Transverse colon (tissue), 4 donors: ENCODE measurements around the gene LIN37. TPM values are rescaled to one million over a fixed set of nuclear protein-coding genes. Genes with fewer than 3 reads are reported as not detected.

Experiments
- DNase-seq: peaks from one replicate; pipeline ENCODE4 v3.0.0-alpha.2; 2019
- H3K27ac ChIP-seq, 4 donors: fragments of 200-600 bp; sonication (generic); 2 replicates each; pipeline ENCODE4 v1.5.1; 2016 to 2018; ENCODE audit warnings: inconsistent platforms in 4 of 4
- H3K27me3 ChIP-seq: fragments of 200-600 bp; sonication (generic); 2 replicates; pipeline ENCODE4 v1.5.1; 2017; ENCODE audit warnings: inconsistent platforms
- H3K36me3 ChIP-seq, 4 donors: fragments of 200-600 bp; sonication (generic); 2 replicates each; pipeline ENCODE4 v1.5.1; 2017 to 2019; ENCODE audit warnings: inconsistent platforms in 4 of 4
- H3K4me1 ChIP-seq, 4 donors: fragments of 200-600 bp; sonication (generic); 2 replicates each; pipeline ENCODE4 v1.5.1; 2017 to 2020; ENCODE audit warnings: inconsistent platforms in 4 of 4
- H3K4me3 ChIP-seq, 4 donors: fragments of 200-600 bp; sonication (generic); 1 replicate in 1 of 4; 2 replicates in 3 of 4; pipeline versions ENCODE4 v1.5.1 to v1.6.1; 2017 to 2019; ENCODE audit warnings: inconsistent platforms in 4 of 4
- H3K9me3 ChIP-seq, 2 donors: fragments of 200-600 bp; sonication (generic); 2 replicates each; pipeline ENCODE4 v1.5.1; 2017 to 2019; ENCODE audit warnings: inconsistent platforms in 2 of 2
- EP300 ChIP-seq: sonication (generic); formaldehyde crosslinking; IDR thresholded peaks from one replicate; pipeline ENCODE4 v1.6.1; 2017; ENCODE audit warnings: antibody characterized with exemption, low read depth
- POLR2A ChIP-seq: fragments of 450-650 bp; IDR thresholded peaks from one replicate; pipeline ENCODE4 v1.6.1; 2016; ENCODE audit warnings: antibody characterized with exemption, mild to moderate bottlenecking, moderate library complexity
- POLR2AphosphoS5 ChIP-seq, 3 donors: sonication (generic); formaldehyde crosslinking; IDR thresholded peaks; one replicate each; pipeline ENCODE4 v1.6.1; 2016; ENCODE audit warnings: antibody characterized with exemption in 3 of 3
- WGBS, 2 donors: methylation state at CpG; one replicate each; pipeline ENCODE4 v1.1.5; 2018; ENCODE audit warnings: low coverage in 1 of 2; 5-methylcytosine and 5-hydroxymethylcytosine counted together
- in situ Hi-C, 4 donors: fragments of 200-750 bp; cut with MboI; loops; one replicate each; pipeline versions ENCODE4 v1.15.0 to v1.15.1; 2017; ENCODE audit warnings: low sequenced_read_pairs in 3 of 4, low pct_ligation_motif_present in 1 of 4, low pct_unique_long_range_greater_than_20kb in 1 of 4
- intact Hi-C: fragments of 100-400 bp; cut with DNase I; formaldehyde crosslinking; loops from one replicate; pipeline ENCODE4 v1.15.1; 2023; ENCODE audit warnings: low total_unique reads
- total RNA-seq, 4 donors: library from RNA; depleted of rRNA; stranded (reverse); fragments of >200 nt; gene quantifications; one replicate each; pipeline ENCODE4 v1.1.0, GENCODE V29; 2016
- TF ChIP-seq, protein P1 (sequence below), 5 experiments: fragments of 200-600 bp in 3 of 5; fragments of 450-650 bp in 2 of 5; sonication (generic) in 3 of 5; IDR thresholded peaks; 1 replicate in 2 of 5; 2 replicates in 3 of 5; pipeline ENCODE4 v1.5.1; 2016 to 2017; ENCODE audit warnings: antibody characterized with exemption in 5 of 5, inconsistent platforms in 3 of 5, mild to moderate bottlenecking in 2 of 5, moderate library complexity in 1 of 5

Gene LIN37
- total RNA-seq, 4 donors from 2014 or later = 10.5 to 41.1 (median 15.8) TPM

- H3K27me3 ChIP-seq = no peaks in the 10 kb centered on the region
- H3K36me3 ChIP-seq = peaks cover 0 to 83% (median 43%) of the 10 kb centered on the region in 4 donors
- 93% methylated on average over 21 of the region's 23 CpGs; no CpG with 5 or more reads in 1 of the 2 donors for WGBS, 2 donors
- H3K4me3 ChIP-seq = no peak overlapping the region
- DNase-seq = no peak
- intact Hi-C loops = no loop called here
- H3K9me3 ChIP-seq = no peaks in the 10 kb centered on the region
- no peaks in the 10 kb centered on the region for H3K4me1 ChIP-seq
- TF ChIP-seq, protein P1, sequence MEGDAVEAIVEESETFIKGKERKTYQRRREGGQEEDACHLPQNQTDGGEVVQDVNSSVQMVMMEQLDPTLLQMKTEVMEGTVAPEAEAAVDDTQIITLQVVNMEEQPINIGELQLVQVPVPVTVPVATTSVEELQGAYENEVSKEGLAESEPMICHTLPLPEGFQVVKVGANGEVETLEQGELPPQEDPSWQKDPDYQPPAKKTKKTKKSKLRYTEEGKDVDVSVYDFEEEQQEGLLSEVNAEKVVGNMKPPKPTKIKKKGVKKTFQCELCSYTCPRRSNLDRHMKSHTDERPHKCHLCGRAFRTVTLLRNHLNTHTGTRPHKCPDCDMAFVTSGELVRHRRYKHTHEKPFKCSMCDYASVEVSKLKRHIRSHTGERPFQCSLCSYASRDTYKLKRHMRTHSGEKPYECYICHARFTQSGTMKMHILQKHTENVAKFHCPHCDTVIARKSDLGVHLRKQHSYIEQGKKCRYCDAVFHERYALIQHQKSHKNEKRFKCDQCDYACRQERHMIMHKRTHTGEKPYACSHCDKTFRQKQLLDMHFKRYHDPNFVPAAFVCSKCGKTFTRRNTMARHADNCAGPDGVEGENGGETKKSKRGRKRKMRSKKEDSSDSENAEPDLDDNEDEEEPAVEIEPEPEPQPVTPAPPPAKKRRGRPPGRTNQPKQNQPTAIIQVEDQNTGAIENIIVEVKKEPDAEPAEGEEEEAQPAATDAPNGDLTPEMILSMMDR (IDR thresholded peaks at IDR 0.05) = no peak
- TF ChIP-seq POLR2AphosphoS5 (IDR thresholded peaks at IDR 0.05) (no peak), EP300 (no peak), POLR2A (no peak)
- in situ Hi-C loops = no loop called here
- no peak overlapping the region for H3K27ac ChIP-seq
Measured at GRCh38 chr19:35725216-35725861, 23.0 kb upstream of the LIN37 start.

DNA sequence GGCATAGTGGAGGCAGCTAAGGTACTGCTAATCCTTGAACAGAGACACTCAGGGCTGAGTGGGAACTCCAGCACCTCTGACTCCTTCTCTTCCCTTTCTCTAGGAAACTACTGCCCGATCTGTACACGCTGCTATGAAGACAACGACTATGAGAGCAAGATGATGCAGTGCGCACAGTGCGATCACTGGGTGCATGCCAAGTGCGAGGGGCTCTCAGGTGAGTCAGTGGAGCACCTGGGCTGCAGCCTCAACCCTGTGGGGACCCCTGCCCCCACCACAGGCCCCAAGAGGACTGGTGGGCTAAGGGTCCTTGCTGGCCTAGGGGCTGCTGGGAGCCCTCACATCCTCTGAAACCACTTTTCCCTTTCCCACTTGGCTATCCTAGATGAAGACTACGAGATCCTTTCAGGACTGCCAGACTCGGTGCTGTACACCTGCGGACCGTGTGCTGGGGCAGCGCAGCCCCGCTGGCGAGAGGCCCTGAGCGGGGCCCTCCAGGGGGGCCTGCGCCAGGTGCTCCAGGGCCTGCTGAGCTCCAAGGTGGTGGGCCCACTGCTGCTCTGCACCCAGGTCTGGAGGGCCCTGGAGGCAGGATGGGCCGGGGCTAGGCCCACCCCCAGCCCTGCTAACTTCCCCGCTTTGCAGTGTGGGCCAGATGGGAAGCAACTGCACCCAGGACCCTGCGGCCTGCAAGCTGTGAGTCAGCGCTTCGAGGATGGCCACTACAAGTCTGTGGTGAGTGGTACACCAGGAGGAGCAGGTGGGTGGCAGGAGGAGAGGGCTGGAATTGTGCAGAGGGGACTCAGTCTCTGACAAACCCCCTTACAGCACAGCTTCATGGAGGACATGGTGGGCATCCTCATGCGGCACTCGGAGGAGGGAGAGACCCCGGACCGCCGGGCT, 21.1 kb upstream of the LIN37 start:
- H3K27me3 ChIP-seq = no peaks in the 10 kb centered on the region
- intact Hi-C loops (no loop called here), in situ Hi-C loops (no loop called here)
- no peak overlapping the region for H3K4me3 ChIP-seq
- peaks cover 0 to 91% (median 48%) of the 10 kb centered on the region in 4 donors for H3K36me3 ChIP-seq
- 93% methylated on average over 17 of the region's 25 CpGs; no CpG with 5 or more reads in 1 of the 2 donors for WGBS, 2 donors
- H3K27ac ChIP-seq = no peak overlapping the region
- no peak for DNase-seq
- no peaks in the 10 kb centered on the region for H3K4me1 ChIP-seq
- TF ChIP-seq, protein P1 (IDR thresholded peaks at IDR 0.05) = no peak
- TF ChIP-seq POLR2A = no peak
- TF ChIP-seq POLR2AphosphoS5 (IDR thresholded peaks at IDR 0.05) = no peak
- no peak for TF ChIP-seq EP300
- no peaks in the 10 kb centered on the region for H3K9me3 ChIP-seq

GRCh38 chr19:35727956-35728706, 20.2 kb upstream of the LIN37 start:
- 82 to 93% methylated on average over 2 to 19 of the region's 19 CpGs for WGBS, 2 donors
- in situ Hi-C loops = no loop called here
- Histone ChIP-seq H3K27ac (no peak overlapping the region), H3K4me3 (no peak overlapping the region), H3K4me1 (no peaks in the 10 kb centered on the region), H3K36me3 (peaks cover 0 to 85% (median 44%) of the 10 kb centered on the region in 4 donors), H3K9me3 (no peaks in the 10 kb centered on the region), H3K27me3 (no peaks in the 10 kb centered on the region)
- TF ChIP-seq POLR2AphosphoS5 (IDR thresholded peaks at IDR 0.05) (no peak), EP300 (no peak), POLR2A (no peak)
- TF ChIP-seq, protein P1 (IDR thresholded peaks at IDR 0.05) = no peak
- intact Hi-C loops = no loop called here
- DNase-seq = no peak

DNA sequence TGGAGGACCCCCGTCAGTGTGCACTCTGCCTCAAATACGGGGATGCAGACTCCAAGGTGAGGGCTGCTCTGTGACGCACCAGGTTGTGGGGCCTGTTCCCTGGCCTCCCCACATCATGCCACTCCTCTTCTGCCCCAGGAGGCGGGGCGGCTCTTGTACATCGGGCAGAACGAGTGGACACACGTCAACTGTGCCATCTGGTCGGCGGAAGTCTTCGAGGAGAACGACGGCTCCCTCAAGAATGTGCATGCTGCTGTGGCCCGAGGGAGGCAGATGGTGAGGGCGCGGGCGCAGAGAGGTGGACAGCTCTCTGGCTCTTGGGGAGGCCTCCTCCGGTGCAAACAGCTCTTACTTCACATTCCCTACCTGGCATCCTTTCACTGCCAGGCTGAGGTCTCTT, 19.4 kb upstream of the LIN37 start:
- Histone ChIP-seq H3K9me3 (no peaks in the 10 kb centered on the region), H3K27ac (no peak overlapping the region), H3K27me3 (no peaks in the 10 kb centered on the region), H3K4me3 (no peak overlapping the region), H3K4me1 (no peaks in the 10 kb centered on the region), H3K36me3 (peaks cover 0 to 79% (median 39%) of the 10 kb centered on the region in 4 donors)
- DNase-seq = no peak
- TF ChIP-seq POLR2A (no peak), EP300 (no peak), POLR2AphosphoS5 (IDR thresholded peaks at IDR 0.05) (no peak)
- TF ChIP-seq, protein P1 (IDR thresholded peaks at IDR 0.05) = no peak
- intact Hi-C loops (no loop called here), in situ Hi-C loops (no loop called here)
- 92% methylated on average over 18 of the region's 18 CpGs; no CpG with 5 or more reads in 1 of the 2 donors for WGBS, 2 donors
